K562 (cell line): ENCODE data around the gene SYN1. TPM values are rescaled to one million over a fixed set of nuclear protein-coding genes. Genes with fewer than 3 reads are reported as not detected.
A peak's percentile ranks its signal among the peaks of the same experiment; 100 is the strongest.

Experiments
- ARID1B ChIP-seq: fragments of 450-650 bp; IDR thresholded peaks from 2 replicates; pipeline ENCODE4 v1.6.1; 2016; ENCODE audit warnings: antibody characterized with exemption, mild to moderate bottlenecking, inconsistent platforms
- ATF7 ChIP-seq: fragments of 450-650 bp; IDR thresholded peaks from 2 replicates; pipeline ENCODE4 v1.7.1; 2014; ENCODE audit warnings: mild to moderate bottlenecking, moderate library complexity
- CHD2 ChIP-seq: IDR thresholded peaks from 2 replicates; pipeline ENCODE4 v1.6.1; 2011; ENCODE audit warnings: low read depth, low read length
- FOSL1 ChIP-seq: fragments of 200-800 bp; sonication (Bioruptor generic); conservative IDR thresholded peaks from 2 replicates; pipeline ENCODE4 v1.6.1; 2016; ENCODE audit warnings: missing genetic modification characterization, missing compliant biosample characterization
- HOXB6 ChIP-seq: fragments of 250-450 bp; sonication (Bioruptor Pico); IDR thresholded peaks from 2 replicates; pipeline ENCODE4 v1.5.1; 2022; ENCODE audit warnings: mild to moderate bottlenecking, borderline replicate concordance
- KLF1 ChIP-seq: fragments of 450-650 bp; IDR thresholded peaks from 2 replicates; pipeline ENCODE4 v1.6.1; 2016; ENCODE audit warnings: missing genetic modification characterization, missing compliant biosample characterization
- NCOA2 ChIP-seq, 2 experiments: fragments of 450-650 bp; IDR thresholded peaks; 2 replicates each; pipeline ENCODE4 v1.6.1; 2018; ENCODE audit warnings: mild to moderate bottlenecking in 2 of 2, moderate library complexity in 1 of 2; ENCODE audit not compliant: partially characterized antibody in 2 of 2
- NR3C1 ChIP-seq: sonication (generic); formaldehyde crosslinking; IDR thresholded peaks from 2 replicates; pipeline ENCODE4 v1.8.1; 2022; ENCODE audit warnings: missing genetic modification reagents
- SIN3A ChIP-seq, 2 experiments: fragments of 150-350 bp in 1 of 2; IDR thresholded peaks; 2 replicates each; pipeline ENCODE4 v1.6.1; 2011 to 2016; ENCODE audit warnings: borderline replicate concordance in 2 of 2, low read depth in 2 of 2, low read length in 2 of 2, mild to moderate bottlenecking in 2 of 2, moderate library complexity in 2 of 2; ENCODE audit not compliant: control insufficient read depth in 1 of 2
- SIN3B ChIP-seq: fragments of 450-650 bp; IDR thresholded peaks from 2 replicates; pipeline ENCODE4 v1.6.1; 2017; ENCODE audit warnings: low read depth, mild to moderate bottlenecking, moderate library complexity
- SMARCE1 ChIP-seq: fragments of 450-650 bp; IDR thresholded peaks from 2 replicates; pipeline ENCODE4 v1.7.1; 2016; ENCODE audit warnings: mild to moderate bottlenecking
- ZFX ChIP-seq: sonication (generic); formaldehyde crosslinking; IDR thresholded peaks from 2 replicates; pipeline ENCODE4 v1.8.0; 2022; ENCODE audit warnings: mild to moderate bottlenecking, missing genetic modification reagents, moderate library complexity
- ZNF232 ChIP-seq: sonication (generic); formaldehyde crosslinking; IDR thresholded peaks from 2 replicates; pipeline ENCODE4 v1.8.0; 2022; ENCODE audit warnings: mild to moderate bottlenecking, missing genetic modification reagents
- ZNF263 ChIP-seq: sonication (generic); formaldehyde crosslinking; IDR thresholded peaks from 2 replicates; pipeline ENCODE4 v1.8.0; 2022; ENCODE audit warnings: mild to moderate bottlenecking, missing genetic modification reagents, borderline replicate concordance
- ZNF3 ChIP-seq: fragments of 250-450 bp; sonication (Bioruptor Pico); IDR thresholded peaks from 2 replicates; pipeline ENCODE4 v1.5.0; 2021; ENCODE audit warnings: mild to moderate bottlenecking, moderate library complexity
- ZNF311 ChIP-seq: fragments of 250-450 bp; sonication (Bioruptor Pico); IDR thresholded peaks from 2 replicates; pipeline ENCODE4 v1.4.0; 2020; ENCODE audit warnings: mild to moderate bottlenecking, moderate library complexity
- polyA plus RNA-seq, 8 experiments: library from polyadenylated mRNA; depleted of rRNA in 4 of 8; stranded (reverse) in 5 of 8; unstranded in 3 of 8; fragments of >200 nt; fragmentation: Nextera tagmentation in 2 of 8; fragmentation: Illumina TruSeq in 1 of 8; extraction: Ambion mirVana in 2 of 8; extraction: Trizol in 1 of 8; gene quantifications; 2 replicates each; pipeline versions ENCODE4 v1.2.1 to v1.2.3, GENCODE V29; 2011 to 2014; ENCODE audit warnings: inconsistent platforms in 1 of 8, missing spikeins in 1 of 8
- total RNA-seq, 7 experiments: library from RNA; depleted of rRNA in 6 of 7; stranded (reverse); fragments of >200 nt in 6 of 7; fragmentation: Illumina TruSeq in 2 of 7; extraction: Trizol in 2 of 7; gene quantifications; 2 replicates each; pipeline versions ENCODE4 v1.2.1 to v1.2.3, GENCODE V29; 2011 to 2021; ENCODE audit warnings: low replicate concordance in 1 of 7
- TF ChIP-seq, protein P1 (sequence below), 3 experiments: IDR thresholded peaks in 2 of 3; conservative IDR thresholded peaks in 1 of 3; 2 replicates each; pipeline ENCODE4 v1.5.1; 2011 to 2012; ENCODE audit warnings: low read length in 3 of 3, mild to moderate bottlenecking in 3 of 3, control low read depth in 2 of 3, improper control_type of control experiment in 1 of 3, inconsistent platforms in 1 of 3, low read depth in 1 of 3, mixed read lengths in 1 of 3, moderate library complexity in 1 of 3; ENCODE audit not compliant: insufficient read depth in 2 of 3
- TF ChIP-seq, protein P2 (sequence below): sonication (generic); formaldehyde crosslinking; IDR thresholded peaks from 2 replicates; pipeline ENCODE4 v1.8.0; 2023; ENCODE audit warnings: mild to moderate bottlenecking, missing genetic modification reagents
- TF ChIP-seq, protein P3 (sequence below): sonication (generic); formaldehyde crosslinking; IDR thresholded peaks from 2 replicates; pipeline ENCODE4 v1.8.0; 2022; ENCODE audit warnings: missing genetic modification reagents, mild to moderate bottlenecking, borderline replicate concordance
- TF ChIP-seq, protein P4 (sequence below): fragments of 250-450 bp; sonication (Bioruptor Pico); IDR thresholded peaks from 2 replicates; pipeline ENCODE4 v1.9.0; 2021; ENCODE audit warnings: mild to moderate bottlenecking

Gene SYN1
- total and polyA plus RNA-seq, 9 of the 15 experiments (the other 6 are each of a cell fraction or from before 2014, with no cell fraction given): 0.01 to 0.28 (median 0.18) TPM; not detected in 2

DNA sequence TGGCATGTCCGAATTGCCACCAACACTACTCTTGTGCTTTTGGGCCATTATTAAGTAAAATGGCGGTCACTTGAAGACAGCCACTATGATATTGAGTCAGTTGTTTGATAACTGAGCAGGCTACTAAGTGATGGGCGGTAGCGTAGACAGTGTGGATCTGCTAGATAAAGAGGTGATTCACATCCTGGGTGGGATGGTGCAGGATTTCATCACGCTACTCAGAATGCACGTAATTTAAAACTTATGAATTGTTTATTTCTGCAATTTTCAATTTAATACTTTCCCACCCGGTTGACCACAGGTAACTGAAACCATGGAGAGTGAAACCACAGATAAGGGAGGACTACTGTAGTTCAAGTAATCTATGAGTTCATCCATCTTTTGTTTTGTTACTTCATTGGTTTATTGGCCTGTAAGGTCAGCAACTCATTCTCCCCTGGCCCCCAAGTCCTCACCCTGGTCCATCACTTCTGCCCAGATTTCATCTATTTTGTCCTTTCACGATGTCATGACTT, 55.8 kb downstream of the SYN1 start (continued):
- TF ChIP-seq, protein P1, sequence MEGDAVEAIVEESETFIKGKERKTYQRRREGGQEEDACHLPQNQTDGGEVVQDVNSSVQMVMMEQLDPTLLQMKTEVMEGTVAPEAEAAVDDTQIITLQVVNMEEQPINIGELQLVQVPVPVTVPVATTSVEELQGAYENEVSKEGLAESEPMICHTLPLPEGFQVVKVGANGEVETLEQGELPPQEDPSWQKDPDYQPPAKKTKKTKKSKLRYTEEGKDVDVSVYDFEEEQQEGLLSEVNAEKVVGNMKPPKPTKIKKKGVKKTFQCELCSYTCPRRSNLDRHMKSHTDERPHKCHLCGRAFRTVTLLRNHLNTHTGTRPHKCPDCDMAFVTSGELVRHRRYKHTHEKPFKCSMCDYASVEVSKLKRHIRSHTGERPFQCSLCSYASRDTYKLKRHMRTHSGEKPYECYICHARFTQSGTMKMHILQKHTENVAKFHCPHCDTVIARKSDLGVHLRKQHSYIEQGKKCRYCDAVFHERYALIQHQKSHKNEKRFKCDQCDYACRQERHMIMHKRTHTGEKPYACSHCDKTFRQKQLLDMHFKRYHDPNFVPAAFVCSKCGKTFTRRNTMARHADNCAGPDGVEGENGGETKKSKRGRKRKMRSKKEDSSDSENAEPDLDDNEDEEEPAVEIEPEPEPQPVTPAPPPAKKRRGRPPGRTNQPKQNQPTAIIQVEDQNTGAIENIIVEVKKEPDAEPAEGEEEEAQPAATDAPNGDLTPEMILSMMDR (IDR thresholded peaks at IDR 0.05 in 2 of 3, conservative IDR thresholded peaks at IDR 0.05 in 1 of 3; ENCODE audit: insufficient read depth in 2 of 3, low read depth in 1 of 3, low read length in 3 of 3): no peak
- TF ChIP-seq KLF1 (tag): no peak
- TF ChIP-seq, protein P2, sequence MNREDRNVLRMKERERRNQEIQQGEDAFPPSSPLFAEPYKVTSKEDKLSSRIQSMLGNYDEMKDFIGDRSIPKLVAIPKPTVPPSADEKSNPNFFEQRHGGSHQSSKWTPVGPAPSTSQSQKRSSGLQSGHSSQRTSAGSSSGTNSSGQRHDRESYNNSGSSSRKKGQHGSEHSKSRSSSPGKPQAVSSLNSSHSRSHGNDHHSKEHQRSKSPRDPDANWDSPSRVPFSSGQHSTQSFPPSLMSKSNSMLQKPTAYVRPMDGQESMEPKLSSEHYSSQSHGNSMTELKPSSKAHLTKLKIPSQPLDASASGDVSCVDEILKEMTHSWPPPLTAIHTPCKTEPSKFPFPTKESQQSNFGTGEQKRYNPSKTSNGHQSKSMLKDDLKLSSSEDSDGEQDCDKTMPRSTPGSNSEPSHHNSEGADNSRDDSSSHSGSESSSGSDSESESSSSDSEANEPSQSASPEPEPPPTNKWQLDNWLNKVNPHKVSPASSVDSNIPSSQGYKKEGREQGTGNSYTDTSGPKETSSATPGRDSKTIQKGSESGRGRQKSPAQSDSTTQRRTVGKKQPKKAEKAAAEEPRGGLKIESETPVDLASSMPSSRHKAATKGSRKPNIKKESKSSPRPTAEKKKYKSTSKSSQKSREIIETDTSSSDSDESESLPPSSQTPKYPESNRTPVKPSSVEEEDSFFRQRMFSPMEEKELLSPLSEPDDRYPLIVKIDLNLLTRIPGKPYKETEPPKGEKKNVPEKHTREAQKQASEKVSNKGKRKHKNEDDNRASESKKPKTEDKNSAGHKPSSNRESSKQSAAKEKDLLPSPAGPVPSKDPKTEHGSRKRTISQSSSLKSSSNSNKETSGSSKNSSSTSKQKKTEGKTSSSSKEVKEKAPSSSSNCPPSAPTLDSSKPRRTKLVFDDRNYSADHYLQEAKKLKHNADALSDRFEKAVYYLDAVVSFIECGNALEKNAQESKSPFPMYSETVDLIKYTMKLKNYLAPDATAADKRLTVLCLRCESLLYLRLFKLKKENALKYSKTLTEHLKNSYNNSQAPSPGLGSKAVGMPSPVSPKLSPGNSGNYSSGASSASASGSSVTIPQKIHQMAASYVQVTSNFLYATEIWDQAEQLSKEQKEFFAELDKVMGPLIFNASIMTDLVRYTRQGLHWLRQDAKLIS (CRISPR knock-in tag): peak; percentile 66; the same call in 1 of the 2 replicates
- TF ChIP-seq ZNF263 (CRISPR knock-in tag): no peak
- peak; percentile 64; the same call in 1 of the 2 replicates for TF ChIP-seq ATF7
- TF ChIP-seq HOXB6: no peak
- TF ChIP-seq, protein P3, sequence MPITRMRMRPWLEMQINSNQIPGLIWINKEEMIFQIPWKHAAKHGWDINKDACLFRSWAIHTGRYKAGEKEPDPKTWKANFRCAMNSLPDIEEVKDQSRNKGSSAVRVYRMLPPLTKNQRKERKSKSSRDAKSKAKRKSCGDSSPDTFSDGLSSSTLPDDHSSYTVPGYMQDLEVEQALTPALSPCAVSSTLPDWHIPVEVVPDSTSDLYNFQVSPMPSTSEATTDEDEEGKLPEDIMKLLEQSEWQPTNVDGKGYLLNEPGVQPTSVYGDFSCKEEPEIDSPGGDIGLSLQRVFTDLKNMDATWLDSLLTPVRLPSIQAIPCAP (CRISPR knock-in tag): no peak
- TF ChIP-seq, protein P4, sequence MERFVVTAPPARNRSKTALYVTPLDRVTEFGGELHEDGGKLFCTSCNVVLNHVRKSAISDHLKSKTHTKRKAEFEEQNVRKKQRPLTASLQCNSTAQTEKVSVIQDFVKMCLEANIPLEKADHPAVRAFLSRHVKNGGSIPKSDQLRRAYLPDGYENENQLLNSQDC (CRISPR knock-in tag): no peak
- TF ChIP-seq ZNF311 (CRISPR knock-in tag): no peak
- TF ChIP-seq ARID1B: peak; percentile 88
- TF ChIP-seq FOSL1 (tag): peak; percentile 97
- peak; percentile 60; the same call in 1 of the 2 replicates for TF ChIP-seq SMARCE1
- no peak for TF ChIP-seq ZFX (CRISPR knock-in tag)
- no peak for TF ChIP-seq ZNF232 (CRISPR knock-in tag)
- no peak for TF ChIP-seq NCOA2 (IDR thresholded peaks at IDR 0.05; ENCODE audit: partially characterized antibody in 2 of 2)
- no peak for TF ChIP-seq SIN3B
- TF ChIP-seq SIN3A (IDR thresholded peaks at IDR 0.05; ENCODE audit: borderline replicate concordance in 2 of 2, control insufficient read depth in 1 of 2, low read depth in 2 of 2, low read length in 2 of 2): no peak
- TF ChIP-seq NR3C1: no peak
- TF ChIP-seq ZNF3 (CRISPR knock-in tag): no peak
- TF ChIP-seq CHD2: no peak
